ENCODE results near the gene ATAD3C.
"Not testable (repeated sequence)": the region's sequence is repeated elsewhere in the genome, so short reads cannot be mapped to it uniquely, and the experiment has no call there.

The ATAD3C gene

GRCh38 chr1:1480488-1480867 is 31.0 kb downstream of the ATAD3C start:
- not testable (repeated sequence) for DNase-seq

- DNase-seq: not testable (repeated sequence)
Measured at GRCh38 chr1:1481811-1482210, 32.3 kb downstream of the ATAD3C start.

GRCh38 chr1:1482856-1483255 is 33.4 kb downstream of the ATAD3C start:
- no peak for DNase-seq

- DNase-seq: no peak
Measured at GRCh38 chr1:1483714-1484113, 34.2 kb downstream of the ATAD3C start.

GRCh38 chr1:1484976-1485750 is 35.7 kb downstream of the ATAD3C start:
- DNase-seq: not testable (repeated sequence)

- not testable (repeated sequence) for DNase-seq
Measured at GRCh38 chr1:1485755-1486317, 36.3 kb downstream of the ATAD3C start.

GRCh38 chr1:1487701-1488100 is 38.2 kb downstream of the ATAD3C start:
- DNase-seq: no peak

GRCh38 chr1:1489231-1489630 is 39.7 kb downstream of the ATAD3C start:
- DNase-seq: no peak

- DNase-seq: no peak
Measured at GRCh38 chr1:1489861-1490260, 40.4 kb downstream of the ATAD3C start.

GRCh38 chr1:1490633-1491230 is 41.2 kb downstream of the ATAD3C start:
- no peak for DNase-seq

- DNase-seq: no peak
Measured at GRCh38 chr1:1491601-1492000, 42.1 kb downstream of the ATAD3C start.

- not testable (repeated sequence) for DNase-seq
Measured at GRCh38 chr1:1494311-1494710, 44.8 kb downstream of the ATAD3C start.

GRCh38 chr1:1495461-1495975 is 46.0 kb downstream of the ATAD3C start:
- DNase-seq: not testable (repeated sequence)

- peak; percentile 87 for DNase-seq
Measured at GRCh38 chr1:1504777-1505365, 55.4 kb downstream of the ATAD3C start.

- peak; percentile 23 for DNase-seq
Measured at GRCh38 chr1:1505366-1505798, 55.9 kb downstream of the ATAD3C start.

GRCh38 chr1:1505801-1506200 is 56.3 kb downstream of the ATAD3C start:
- DNase-seq: not testable (repeated sequence)

GRCh38 chr1:1507305-1507704 is 57.8 kb downstream of the ATAD3C start:
- no peak for DNase-seq

GRCh38 chr1:1508775-1509464 is 59.4 kb downstream of the ATAD3C start:
- not testable (repeated sequence) for DNase-seq

GRCh38 chr1:1509465-1509850 is 60.0 kb downstream of the ATAD3C start:
- DNase-seq: not testable (repeated sequence)

- no peak for DNase-seq
Measured at GRCh38 chr1:1510912-1511532, 61.5 kb downstream of the ATAD3C start.

GRCh38 chr1:1511533-1512285 is 62.2 kb downstream of the ATAD3C start, which contains the start of gene ATAD3A:
ATAD3A (plus strand) TSS chr1:1512162; CDS start chr1:1512269, 107 bp downstream.
- DNase-seq: peak; percentile 91
